Erythroblast (primary cell): Measurements from ENCODE around the gene C12orf50.

ENCODE experiments used
- GATA1 ChIP-seq: IDR thresholded peaks from 2 replicates; pipeline ENCODE4 v1.6.1; 2011; ENCODE audit warnings: low read depth, mild to moderate bottlenecking, control low read depth, low read length, moderate library complexity
- POLR2A ChIP-seq: IDR thresholded peaks from 2 replicates; pipeline ENCODE4 v1.6.1; 2011; ENCODE audit warnings: mild to moderate bottlenecking, low read length

DNA sequence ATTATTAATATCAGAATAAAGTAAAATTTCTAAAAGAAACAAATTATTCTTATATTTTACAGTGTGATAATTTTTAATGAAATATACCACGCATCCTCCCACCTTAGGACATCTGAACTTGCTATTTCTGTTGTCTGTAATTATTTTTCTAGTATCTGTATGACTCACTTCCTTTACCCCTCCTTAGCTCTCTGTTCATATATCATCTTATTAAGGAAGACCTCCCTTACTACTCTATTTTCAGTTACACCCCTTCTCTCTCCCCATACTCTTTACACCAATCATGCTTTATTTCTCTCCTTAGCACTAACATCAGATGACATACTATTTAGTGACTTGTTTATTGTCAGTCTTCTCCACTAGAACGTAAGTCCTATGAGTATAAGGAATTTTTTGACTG, 34.2 kb upstream of the C12orf50 start:
- TF ChIP-seq POLR2A (no peak), GATA1 (no peak)
